ENCODE data around the gene DCUN1D3. TPM values are rescaled to one million over a fixed set of nuclear protein-coding genes. Genes with fewer than 3 reads are reported as not detected.

The DCUN1D3 gene
- total RNA-seq, 1 donor from 2014 or later = 16.5 TPM

DNA sequence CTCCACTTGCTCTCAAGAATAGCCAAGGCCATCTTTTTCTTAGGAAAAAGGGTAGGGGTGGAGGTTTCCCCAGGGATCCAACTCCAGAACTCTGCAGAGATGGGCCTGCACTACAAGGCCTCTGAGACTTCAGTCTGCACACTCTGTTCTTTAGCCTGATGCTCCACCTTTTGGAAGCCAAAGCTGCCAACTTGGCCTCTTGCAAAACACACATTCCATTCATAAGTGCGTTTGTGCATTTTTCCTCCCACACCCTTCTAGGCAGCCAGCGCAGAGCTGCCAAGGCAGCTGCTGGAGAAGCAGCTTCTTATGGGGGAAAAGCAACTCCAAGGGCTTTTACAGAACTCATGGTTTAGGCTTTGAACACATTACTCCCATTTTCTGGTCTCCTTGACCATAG, 48.6 kb downstream of the DCUN1D3 start:
- intact Hi-C loops (cut with micrococcal nuclease) = loop anchor here (10.0 kb wide), 1 partner anchor 53 kb away; the partner anchor contains the start of genes DCUN1D3 and LYRM1
- peak; percentile 88 for DNase-seq

DNA sequence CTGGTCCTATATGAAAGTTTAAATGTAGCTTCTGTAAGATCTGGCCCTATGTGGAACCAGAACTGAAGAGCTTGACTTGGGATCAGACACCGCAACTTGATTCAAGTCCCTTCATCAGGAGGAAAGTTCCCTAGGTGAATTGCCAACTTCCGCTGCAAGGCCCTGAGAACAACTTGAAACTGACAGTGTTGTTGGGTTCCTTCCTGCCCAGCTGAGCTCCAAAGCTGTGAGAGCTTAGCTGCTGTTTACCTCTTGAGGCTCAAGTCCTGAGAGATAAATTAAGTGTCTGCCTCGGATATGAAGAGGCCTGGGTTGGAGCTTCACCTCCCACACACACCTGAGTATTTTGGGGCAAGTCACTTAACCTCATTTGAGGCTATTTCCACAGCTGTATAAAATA, 49.2 kb downstream of the DCUN1D3 start:
- no peak for DNase-seq
- ATAC-seq = peak; percentile 41

More for the DNA sequence above, 48.6 kb downstream of the DCUN1D3 start:
- peak; percentile 95 for ATAC-seq

DNA sequence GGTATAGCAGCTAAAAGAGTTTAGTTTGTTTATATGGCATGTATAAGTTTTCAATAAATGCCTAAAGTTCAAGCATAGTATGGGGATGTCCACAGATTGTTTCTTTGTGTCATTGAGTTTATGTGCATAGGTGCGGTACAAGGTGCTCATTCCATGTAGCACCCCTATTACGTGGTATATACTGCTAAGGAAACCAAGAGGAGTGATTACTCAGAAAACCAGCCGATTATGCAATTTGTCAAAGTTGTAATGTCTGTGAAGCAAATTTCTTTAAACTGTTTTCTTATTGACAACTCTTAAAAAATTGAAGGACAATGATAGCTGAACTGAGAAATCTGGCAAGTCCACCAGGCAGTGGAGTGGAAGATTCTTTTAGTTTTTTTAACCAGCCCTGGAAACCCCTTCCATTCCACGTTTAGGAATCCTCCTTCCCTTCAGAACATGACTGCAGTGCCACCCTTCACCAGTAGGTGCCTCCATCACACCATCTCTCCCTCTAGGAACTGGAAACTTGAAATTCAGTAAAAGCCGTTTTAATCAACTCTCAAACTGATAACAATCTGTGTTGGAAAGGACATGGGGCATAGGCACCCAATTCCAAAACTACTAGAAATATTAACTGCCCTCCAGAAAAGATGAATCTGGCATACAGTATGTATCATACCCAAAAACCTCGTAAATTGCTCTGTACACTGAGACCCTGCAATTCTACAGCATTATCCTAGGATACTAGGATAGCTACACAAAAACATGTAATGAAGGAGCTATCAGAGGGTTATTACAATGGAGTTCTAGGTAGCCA, 50.4 kb downstream of the DCUN1D3 start:
- intact Hi-C loops (cut with micrococcal nuclease) = loop anchor here (5.0 to 10.0 kb wide), 2 partner anchors 55 to 233 kb away; partner anchors contain the start of genes DCUN1D3 and LYRM1
- DNase-seq (peak; percentile 75), ATAC-seq (peak; percentile 9)

More for the DNA sequence above, 49.2 kb downstream of the DCUN1D3 start:
- intact Hi-C loops (cut with micrococcal nuclease) = loop anchor here (10.0 kb wide), 1 partner anchor 54 kb away; the partner anchor contains the start of genes DCUN1D3 and LYRM1

DNA sequence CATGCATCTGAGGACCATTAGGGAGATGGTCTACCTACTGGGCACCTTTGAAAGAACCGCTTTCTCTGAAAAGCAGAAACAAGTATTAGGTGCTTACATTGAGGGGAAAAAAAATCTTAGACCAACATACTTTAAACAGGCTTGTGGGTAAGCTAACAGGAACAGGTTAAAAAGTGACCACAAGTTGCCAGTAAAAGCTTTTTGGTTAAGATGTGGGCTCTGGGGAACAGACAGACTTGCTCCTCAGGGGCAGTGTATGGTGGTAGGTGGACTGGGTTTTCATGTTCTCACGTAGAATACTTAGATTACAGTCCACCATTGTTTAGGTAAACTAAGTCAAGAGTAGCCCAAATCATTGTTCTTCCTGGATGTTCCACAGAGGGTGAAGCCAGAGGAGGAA, 52.6 kb downstream of the DCUN1D3 start:
- DNase-seq (no peak), ATAC-seq (no peak)
- intact Hi-C loops (cut with micrococcal nuclease) = loop anchor here (5.0 kb wide), 1 partner anchor 235 kb away; no protein-coding TSS in a partner anchor

DNA sequence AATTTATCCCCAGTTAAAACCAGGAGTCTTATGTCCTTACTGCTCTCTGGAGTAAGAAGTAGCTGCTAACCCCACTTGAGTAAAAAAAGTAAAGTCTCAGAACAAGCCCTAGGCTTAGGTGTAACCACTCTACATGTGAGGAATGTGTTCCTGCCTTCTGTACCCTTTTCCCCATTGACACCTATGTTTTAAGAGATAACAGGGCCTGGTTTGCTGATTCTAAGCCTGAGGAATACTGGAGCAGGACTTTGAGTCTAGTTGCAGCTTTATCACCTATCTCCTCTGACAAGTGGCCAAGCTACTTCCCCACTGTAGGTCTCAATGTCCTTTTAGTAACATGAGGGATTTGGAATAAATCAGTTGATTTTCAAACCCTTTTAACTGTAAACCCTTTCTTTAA, 53.6 kb downstream of the DCUN1D3 start:
- intact Hi-C loops (cut with micrococcal nuclease) = loop anchor here (5.0 kb wide), 1 partner anchor 236 kb away; no protein-coding TSS in a partner anchor
- ATAC-seq (no peak), DNase-seq (no peak)

DNA sequence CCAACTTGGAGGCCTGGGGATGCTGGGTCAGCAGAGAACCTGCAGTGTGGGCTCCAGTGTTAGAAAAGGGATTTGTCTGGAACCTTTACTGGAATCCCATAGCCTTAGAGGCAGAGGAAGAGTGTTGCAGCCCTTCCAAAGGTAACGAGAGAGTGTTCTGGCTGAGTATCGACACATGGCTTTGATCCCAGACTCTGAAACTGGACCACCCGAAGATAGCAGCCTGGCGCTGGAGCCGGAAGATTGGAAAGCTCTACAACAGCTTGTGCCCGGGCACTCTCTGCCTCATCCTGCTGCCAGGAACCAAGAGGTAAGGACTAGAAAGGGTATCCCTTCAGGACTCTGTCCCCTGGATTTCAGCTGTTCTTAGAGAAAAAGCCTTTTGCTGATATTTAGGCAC, 54.1 kb downstream of the DCUN1D3 start:
- intact Hi-C loops (cut with micrococcal nuclease) = loop anchor here (5.0 kb wide), 1 partner anchor 236 kb away; no protein-coding TSS in a partner anchor
- ATAC-seq (peak; percentile 89), DNase-seq (peak; percentile 72)

- ATAC-seq = no peak
- intact Hi-C loops (cut with micrococcal nuclease) = no loop called here
- no peak for DNase-seq
These were observed 55.6 kb downstream of the DCUN1D3 start for GRCh38 chr16:20844588-20844987.

GRCh38 chr16:20844054-20844453, 56.1 kb downstream of the DCUN1D3 start:
- intact Hi-C loops (cut with micrococcal nuclease) = no loop called here
- no peak for DNase-seq
- no peak for ATAC-seq

DNA sequence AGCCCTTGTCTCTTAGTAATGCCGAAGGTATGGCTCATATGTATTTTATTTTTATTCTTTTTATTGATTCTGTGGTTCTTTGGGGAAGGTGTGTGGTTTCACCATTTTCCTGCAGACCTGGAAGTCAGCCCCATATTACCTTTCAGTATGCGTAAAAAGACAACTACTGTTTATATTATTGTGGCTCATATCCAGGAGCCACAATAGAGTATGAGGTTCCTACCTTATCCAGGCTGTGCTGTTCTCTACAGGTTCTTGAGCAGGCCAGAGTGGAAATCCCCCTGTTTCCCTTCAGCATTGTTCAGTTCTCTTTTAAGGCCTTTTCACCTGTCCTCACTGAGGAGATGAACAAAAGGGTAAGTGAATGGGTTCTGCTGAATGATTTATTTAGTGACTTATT, 60.7 kb downstream of the DCUN1D3 start:
- intact Hi-C loops (cut with micrococcal nuclease) = no loop called here
- no peak for ATAC-seq
- DNase-seq = no peak

GRCh38 chr16:20838240-20838639, 61.9 kb downstream of the DCUN1D3 start:
- intact Hi-C loops (cut with micrococcal nuclease) = no loop called here
- DNase-seq (no peak), ATAC-seq (no peak)

- no peak for DNase-seq
- intact Hi-C loops (cut with micrococcal nuclease) = no loop called here
- peak; percentile 61 for ATAC-seq
These were observed 67.1 kb downstream of the DCUN1D3 start for GRCh38 chr16:20833086-20833485.

DNA sequence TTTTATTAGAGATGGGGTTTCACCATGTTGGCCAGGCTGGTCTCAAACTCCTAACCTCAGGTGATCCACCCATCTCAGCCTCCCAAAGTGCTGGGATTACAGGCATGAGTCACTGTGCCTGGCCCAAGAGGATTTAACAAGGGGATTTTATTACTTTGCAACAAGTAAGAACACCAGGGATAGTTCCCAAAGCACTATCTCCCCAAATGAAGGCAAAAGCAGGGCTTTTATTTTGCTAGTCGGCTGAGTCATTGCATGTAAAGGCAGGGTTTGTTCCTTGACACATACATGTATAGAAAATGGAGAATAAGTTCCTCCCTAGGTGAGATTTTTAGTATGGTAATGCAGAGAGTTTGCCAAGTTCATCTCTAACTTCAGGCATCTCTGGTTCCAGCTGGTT, 69.8 kb downstream of the DCUN1D3 start:
- intact Hi-C loops (cut with micrococcal nuclease) = no loop called here
- ATAC-seq = no peak
- no peak for DNase-seq

- intact Hi-C loops (cut with micrococcal nuclease) = no loop called here
- no peak for ATAC-seq
- DNase-seq = no peak
These were observed 70.6 kb downstream of the DCUN1D3 start for GRCh38 chr16:20829536-20829935.

DNA sequence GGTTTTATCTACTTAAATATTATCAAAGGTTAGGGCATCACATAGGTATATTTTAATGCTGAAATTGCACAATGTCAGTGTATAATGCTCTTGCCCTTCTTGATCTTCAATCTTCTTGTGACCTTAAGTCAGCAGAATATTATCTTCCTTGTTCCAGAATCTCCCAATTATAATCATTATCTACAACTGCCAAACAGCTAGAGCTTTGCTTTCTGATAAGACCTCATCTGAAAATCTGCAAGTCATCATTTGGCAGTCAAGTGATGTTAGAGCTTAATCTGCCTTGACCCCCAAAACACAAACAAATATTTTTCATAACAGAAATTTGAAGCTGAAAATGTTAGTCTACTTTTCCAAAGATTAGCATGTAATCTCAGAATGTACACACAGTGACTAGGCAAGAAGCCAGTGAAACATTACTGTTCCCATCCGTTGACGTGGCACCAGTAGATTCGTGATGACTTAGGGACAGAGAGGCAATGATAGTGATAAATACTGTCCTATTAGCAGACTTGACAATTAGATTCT, 74.1 kb downstream of the DCUN1D3 start:
- DNase-seq (no peak), ATAC-seq (no peak)
- intact Hi-C loops (cut with micrococcal nuclease) = no loop called here

GRCh38 chr16:20822521-20823325, 77.4 kb downstream of the DCUN1D3 start:
- intact Hi-C loops (cut with micrococcal nuclease) = no loop called here
- no peak for ATAC-seq
- DNase-seq = no peak

DNA sequence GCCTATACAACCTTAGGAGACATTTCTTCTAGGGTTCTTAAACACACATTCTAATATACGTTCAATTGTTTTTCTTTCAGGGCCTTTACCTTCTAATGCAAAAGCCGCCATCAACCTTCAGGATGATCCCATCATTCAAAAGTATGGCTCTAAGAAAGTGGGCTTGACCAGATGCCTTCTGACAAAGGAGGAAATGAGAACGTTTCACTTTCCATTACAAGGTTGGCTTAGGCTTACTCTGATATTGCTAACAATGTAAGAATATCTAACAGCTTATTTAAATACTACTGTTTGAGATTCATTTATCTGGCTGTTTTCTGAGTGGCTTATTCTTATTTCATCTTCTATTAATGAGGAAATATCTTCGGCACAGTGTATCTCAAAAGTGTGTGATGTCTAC, 78.5 kb downstream of the DCUN1D3 start:
- no peak for ATAC-seq
- intact Hi-C loops (cut with micrococcal nuclease) = no loop called here
- DNase-seq = no peak

DNA sequence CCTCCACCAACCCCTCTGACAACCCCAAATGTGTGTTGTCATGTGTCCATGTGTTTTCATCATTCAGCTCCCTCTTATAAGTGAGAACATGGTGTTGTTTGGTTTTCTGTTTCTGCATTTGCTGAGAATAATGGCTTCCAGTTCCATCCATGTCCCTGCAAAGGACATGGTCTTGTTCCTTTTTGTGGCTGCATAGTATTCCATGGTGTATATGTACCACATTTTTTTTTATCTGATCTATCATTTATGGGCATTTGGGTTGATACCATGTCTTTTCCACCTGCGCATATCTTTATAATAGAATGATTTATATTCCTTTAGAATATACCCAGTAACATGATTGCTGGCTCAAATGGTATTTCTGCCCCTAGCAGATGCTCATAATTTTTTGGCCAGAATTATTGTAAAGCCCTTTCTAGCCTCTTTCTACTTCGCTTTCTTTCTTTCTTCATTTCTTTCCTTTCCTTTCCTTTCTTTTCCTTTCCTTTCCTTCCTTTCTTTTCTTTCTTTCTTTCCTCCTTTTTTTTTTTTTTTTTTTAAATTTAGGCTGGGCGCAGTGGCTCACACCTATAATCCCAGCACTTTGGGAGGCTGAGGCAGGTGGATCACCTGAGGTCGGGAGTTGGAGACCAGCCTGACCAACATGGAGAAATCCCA, 81.1 kb downstream of the DCUN1D3 start:
- DNase-seq (no peak), ATAC-seq (no peak)
- intact Hi-C loops (cut with micrococcal nuclease) = no loop called here

DNA sequence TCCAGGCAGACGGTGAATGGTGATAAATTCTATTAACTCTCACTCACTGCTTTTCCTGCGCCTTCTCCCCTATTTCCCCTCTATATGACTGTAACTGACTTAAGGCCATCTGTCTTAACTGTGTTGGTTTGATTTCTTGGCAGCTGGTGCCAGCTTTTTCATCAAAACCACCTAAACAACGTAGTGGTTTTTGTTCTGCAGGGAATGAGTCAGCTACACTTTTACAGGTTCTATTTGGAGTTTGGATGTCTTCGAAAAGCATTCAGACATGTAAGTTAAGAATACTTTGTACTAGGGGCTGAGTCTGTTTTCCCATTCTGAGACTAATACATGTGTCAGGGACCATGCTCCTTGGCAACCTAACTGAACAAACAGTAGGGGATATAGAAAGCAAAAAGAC, 85.4 kb downstream of the DCUN1D3 start:
- ATAC-seq (no peak), DNase-seq (no peak)
- intact Hi-C loops (cut with micrococcal nuclease) = no loop called here

- ATAC-seq = no peak
- intact Hi-C loops (cut with micrococcal nuclease) = no loop called here
- no peak for DNase-seq
These were observed 87.6 kb downstream of the DCUN1D3 start for GRCh38 chr16:20812510-20812909.

Measured in left ventricle myocardium superior (tissue), 1 donor.